Heart right ventricle (tissue), 16 donors: ENCODE data around the gene SPP1. TPM values are rescaled to one million over a fixed set of nuclear protein-coding genes. Genes with fewer than 3 reads are reported as not detected.
A peak's percentile ranks its signal among the peaks of the same experiment; 100 is the strongest.

Experiments
- ATAC-seq, 8 donors: fragments of 200-7000 bp; cut with Tn5 transposase; one replicate each; pipeline ENCODE4 v1.9.1; 2020; ENCODE audit warnings: mild to moderate bottlenecking in 8 of 8, moderate library complexity in 8 of 8, moderate number of reproducible peaks in 1 of 8
- DNase-seq, 2 donors: peaks; one replicate each; pipeline ENCODE4 v3.0.0-alpha.2; 2020
- H3K27ac ChIP-seq, 10 donors: fragments of 200-600 bp; sonication (generic) in 2 of 10; one replicate each; pipeline versions ENCODE4 v1.5.0 to v1.8.0; 2020 to 2022; ENCODE audit warnings: mild to moderate bottlenecking in 3 of 10
- H3K27me3 ChIP-seq, 7 donors: fragments of 200-600 bp; one replicate each; pipeline ENCODE4 v1.8.0; 2021 to 2022; ENCODE audit warnings: mild to moderate bottlenecking in 2 of 7
- H3K36me3 ChIP-seq, 9 donors: fragments of 200-600 bp; sonication (generic) in 1 of 9; one replicate each; pipeline versions ENCODE4 v1.5.0 to v1.8.0; 2020 to 2022; ENCODE audit warnings: mild to moderate bottlenecking in 2 of 9
- H3K4me1 ChIP-seq, 9 donors: fragments of 200-600 bp; sonication (generic) in 1 of 9; one replicate each; pipeline versions ENCODE4 v1.5.0 to v1.8.0; 2020 to 2022; ENCODE audit warnings: mild to moderate bottlenecking in 4 of 9
- H3K4me3 ChIP-seq, 10 donors: fragments of 200-600 bp; sonication (generic) in 2 of 10; one replicate each; pipeline versions ENCODE4 v1.5.0 to v1.8.0; 2020 to 2022; ENCODE audit warnings: mild to moderate bottlenecking in 7 of 10, moderate library complexity in 2 of 10
- H3K9me3 ChIP-seq, 11 donors: fragments of 200-600 bp in 10 of 11; sonication (generic) in 2 of 11; one replicate each; pipeline versions ENCODE4 v1.5.0 to v1.8.0; 2013 to 2022; ENCODE audit warnings: mild to moderate bottlenecking in 2 of 11, control low read depth in 1 of 11, moderate library complexity in 1 of 11
- CTCF ChIP-seq, 9 donors: fragments of 200-600 bp; sonication (generic) in 2 of 9; IDR thresholded peaks; one replicate each; pipeline versions ENCODE4 v1.5.0 to v1.8.0; 2021 to 2022; ENCODE audit warnings: antibody characterized with exemption in 9 of 9, mild to moderate bottlenecking in 5 of 9, moderate library complexity in 1 of 9
- WGBS, 2 donors: extraction: QIAGEN DNeasy Blood & Tissue Kit; methylation state at CpG; one replicate each; pipeline ENCODE4 v1.1.7; 2013; ENCODE audit warnings: inconsistent platforms in 1 of 2; 5-methylcytosine and 5-hydroxymethylcytosine counted together
- intact Hi-C, 10 donors: fragments of 100-400 bp; cut with DNase I; formaldehyde crosslinking; loops; one replicate each; pipeline versions ENCODE4 v1.11.1 to v1.14.2; 2022
- polyA plus RNA-seq, 2 donors: library from polyadenylated mRNA; stranded (reverse); fragments of 200-250 nt; gene quantifications; one replicate each; pipeline ENCODE4 v1.2.3, GENCODE V29; 2013
- total RNA-seq, 10 donors: library from RNA; stranded (reverse); fragmentation: NEBNext Ultra II Directional in 3 of 10; extraction: Animal tissue kit (Norgen Biotek cat#: 25700) in 3 of 10; gene quantifications; one replicate each; pipeline versions ENCODE4 v1.2.1 to v1.2.4, GENCODE V29; 2021 to 2023
- donor health status: Arrhythmogenic right ventricular cardiomyopathy.
- donor health status: ischemic (EF 13 %, LVEDD 7.1; RV severe dilation, severe dysfunction).
- donor health status: healthy with polysubstance abuse.
- donor health status: DM: no; HTN: yes; CAD: no.
- donor health status: DM: no; HTN: no; CAD: no.
- donor health status: ischemic (EF 25% LVEDD 6.9; RV normal size, moderate dysfunction).
- donor health status: ischemic (EF 25% LVEDD 5.7; RV mildly dilated, moderate dysfunction).
- donor health status: healthy.
- donor health status: DM: yes; HTN: yes; CAD: no.
- donor health status: Ischemic cardiomyopathy.
- donor health status: ischemic (EF 35%, LVEDD 5.7; RV mildly dilated, moderate dysfunction).
- donor health status: nonischemic (EF 11% LVEDD 7.7; RV severe dilation, severe dysfunction).
- donor health status: DM: yes; HTN: yes; CAD: no.
- donor health status: PGD.
- donor health status: ischemic (EF 29% LVEDD 5.4; RV normal size, mild dysfunction).
- donor health status: nonischemic (EF 23%, LVEDD 6.1; RV moderate dilation, normal function).

Gene SPP1
- total and polyA plus RNA-seq, 12 donors: 1.2 to 246 (median 7.0) TPM

DNA sequence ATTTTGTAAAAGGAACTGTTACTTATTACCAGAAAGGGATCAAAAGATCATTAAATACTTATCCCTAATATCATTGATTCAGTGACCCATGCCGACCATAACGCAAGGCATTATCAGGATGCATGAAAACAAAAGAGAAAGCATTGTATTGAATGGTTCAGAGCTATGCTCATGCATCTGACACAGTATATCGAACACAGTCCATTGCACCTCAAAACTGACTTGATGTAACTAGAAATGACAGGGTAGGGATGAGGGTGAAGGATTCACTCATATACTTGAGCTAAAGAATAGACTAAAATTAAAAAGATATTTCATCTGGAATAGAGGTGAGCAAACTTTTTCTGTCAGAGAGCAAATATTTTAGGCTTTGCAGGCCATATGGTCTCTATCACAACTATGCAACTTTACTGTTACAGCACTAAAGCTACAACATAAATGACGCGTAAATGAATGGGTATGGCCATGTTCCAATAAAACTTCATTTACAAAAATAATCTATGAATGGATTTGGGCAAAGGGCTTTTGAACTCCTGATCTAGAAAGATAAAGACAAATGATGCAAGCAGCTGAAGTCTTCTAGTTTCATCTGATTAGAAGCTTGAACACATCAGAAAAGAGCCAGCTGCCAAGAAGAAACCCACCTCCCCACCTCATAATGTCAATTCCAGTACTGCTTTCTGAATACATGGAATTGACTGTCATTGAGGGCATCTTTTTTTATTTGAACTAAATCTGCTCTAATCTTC, 12.9 kb upstream of the SPP1 start:
- Histone ChIP-seq H3K9me3 (no peaks in the 10 kb centered on the region), H3K36me3 (no peaks in the 10 kb centered on the region), H3K4me3 (no peak overlapping the region), H3K27ac (no peak overlapping the region), H3K27me3 (no peaks in the 10 kb centered on the region), H3K4me1 (no peaks in the 10 kb centered on the region)
- no peak for DNase-seq
- intact Hi-C loops: loop anchor here in 1 of 10 donors (10.0 kb wide), 1 partner anchor 278 kb away; no protein-coding TSS in a partner anchor
- TF ChIP-seq CTCF (IDR thresholded peaks at IDR 0.05): no peak
- no peak for ATAC-seq
- WGBS, 2 donors: 83 to 90% methylated on average over 5 of the region's 5 CpGs

GRCh38 chr4:87965501-87965975, 10.0 kb upstream of the SPP1 start:
- Histone ChIP-seq H3K27me3 (no peaks in the 10 kb centered on the region), H3K36me3 (no peaks in the 10 kb centered on the region), H3K9me3 (no peaks in the 10 kb centered on the region), H3K4me1 (no peaks in the 10 kb centered on the region), H3K4me3 (no peak overlapping the region), H3K27ac (no peak overlapping the region)
- intact Hi-C loops: loop anchor here in 1 of 10 donors (10.0 kb wide), 1 partner anchor 281 kb away; no protein-coding TSS in a partner anchor
- 92 to 94% methylated on average over 21 of the region's 21 CpGs for WGBS, 2 donors
- DNase-seq: no peak
- TF ChIP-seq CTCF (IDR thresholded peaks at IDR 0.05): no peak
- peak in 1 of 8 donors; percentile 15 for ATAC-seq

- H3K27me3 ChIP-seq: no peaks in the 10 kb centered on the region
- DNase-seq (no peak), ATAC-seq (peak in 1 of 8 donors; percentile 13)
- no peak overlapping the region for H3K27ac ChIP-seq
- no peaks in the 10 kb centered on the region for H3K4me1 ChIP-seq
- intact Hi-C loops: loop anchor here in 2 of 10 donors (2.0 to 10.0 kb wide), 2 partner anchors 103 to 281 kb away; no protein-coding TSS in a partner anchor
- 95 to 97% methylated on average over 9 of the region's 9 CpGs for WGBS, 2 donors
- H3K36me3 ChIP-seq: no peaks in the 10 kb centered on the region
- no peak for TF ChIP-seq CTCF (IDR thresholded peaks at IDR 0.05)
- H3K9me3 ChIP-seq: no peaks in the 10 kb centered on the region
- no peak overlapping the region for H3K4me3 ChIP-seq
Measured at GRCh38 chr4:87966095-87966496, 9.4 kb upstream of the SPP1 start.

DNA sequence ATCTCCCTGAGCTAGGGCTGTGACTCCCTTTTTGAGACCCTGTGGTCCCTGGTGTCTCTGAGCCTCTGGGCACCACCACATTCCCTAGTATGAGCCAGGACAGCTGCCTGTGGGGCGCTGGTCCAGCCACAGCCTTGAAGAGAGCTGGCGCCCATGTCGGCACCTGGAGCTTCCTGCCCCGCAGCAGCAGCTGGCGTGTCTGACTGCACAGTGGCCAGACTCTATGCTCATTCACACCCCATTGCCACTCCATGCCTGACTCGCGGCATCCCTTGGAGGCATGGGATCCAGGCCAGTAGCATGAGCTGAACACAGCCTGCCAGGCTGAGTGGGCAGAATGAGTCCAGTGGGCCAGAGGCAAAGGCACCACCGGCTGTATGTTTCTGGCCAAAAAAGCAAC, 8.3 kb upstream of the SPP1 start:
- H3K27ac ChIP-seq: no peak overlapping the region
- TF ChIP-seq CTCF (IDR thresholded peaks at IDR 0.05): no peak
- 93 to 94% methylated on average over 8 of the region's 8 CpGs for WGBS, 2 donors
- H3K36me3 ChIP-seq: no peaks in the 10 kb centered on the region
- DNase-seq (no peak), ATAC-seq (no peak)
- H3K27me3 ChIP-seq: no peaks in the 10 kb centered on the region
- no peaks in the 10 kb centered on the region for H3K9me3 ChIP-seq
- H3K4me3 ChIP-seq: no peak overlapping the region
- no peaks in the 10 kb centered on the region for H3K4me1 ChIP-seq
- intact Hi-C loops: loop anchor here in 2 of 10 donors (2.0 to 10.0 kb wide), 2 partner anchors 104 to 282 kb away; no protein-coding TSS in a partner anchor
